ENCODE results near the gene ABCA7. TPM values are rescaled to one million over a fixed set of nuclear protein-coding genes. Genes with fewer than 3 reads are reported as not detected.

Gene ABCA7
- total and polyA plus RNA-seq, 2 of the 13 experiments (the other 11 are each of a cell fraction or from before 2014, with no cell fraction given), result 4.4 to 32.4 TPM

DNA sequence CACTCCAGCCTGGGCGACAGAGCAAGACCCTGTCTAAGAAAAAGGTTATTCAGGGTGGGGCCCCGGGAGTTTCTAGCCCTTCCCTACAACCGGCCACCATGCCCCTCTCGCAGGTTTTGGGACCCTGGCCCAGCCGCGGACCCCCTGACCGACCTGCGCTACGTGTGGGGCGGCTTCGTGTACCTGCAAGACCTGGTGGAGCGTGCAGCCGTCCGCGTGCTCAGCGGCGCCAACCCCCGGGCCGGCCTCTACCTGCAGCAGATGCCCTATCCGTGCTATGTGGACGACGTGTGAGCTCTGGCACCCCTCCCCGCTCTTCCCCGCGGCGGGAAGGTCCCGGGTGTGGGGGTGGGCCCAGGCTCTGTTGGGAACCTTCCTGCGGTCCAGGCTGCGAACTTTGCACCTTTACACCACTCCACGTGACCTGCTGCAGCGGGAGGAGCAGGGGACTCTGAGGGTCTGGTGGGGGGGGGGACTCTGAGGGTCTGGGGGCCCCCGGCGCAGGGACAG is 6.3 kb downstream of the ABCA7 start (continued):
- TF ChIP-seq GABPA (IDR thresholded peaks at IDR 0.05; ENCODE audit: low read depth, low read length) (no peak), GABPA (CRISPR knock-in tag; IDR thresholded peaks at IDR 0.05; ENCODE audit: low read depth) (no peak), MED8 (CRISPR knock-in tag; IDR thresholded peaks at IDR 0.05; ENCODE audit: insufficient replicate concordance) (no peak), ZNF580 (CRISPR knock-in tag; IDR thresholded peaks at IDR 0.05; ENCODE audit: borderline replicate concordance, low read depth) (peak; percentile 45; the same call in 1 of the 2 replicates), NCOA2 (CRISPR knock-in tag; IDR thresholded peaks at IDR 0.05) (no peak), TBP (CRISPR knock-in tag; IDR thresholded peaks at IDR 0.05) (no peak), ZNF773 (CRISPR knock-in tag; IDR thresholded peaks at IDR 0.05; ENCODE audit: borderline replicate concordance) (no peak), HMGXB4 (CRISPR knock-in tag; IDR thresholded peaks at IDR 0.05; ENCODE audit: borderline replicate concordance in 1 of 2, low read depth in 1 of 2) (peak in 1 of 2 experiments; percentile 40; a peak in 1 of 4 replicates), KDM5A (IDR thresholded peaks at IDR 0.05; ENCODE audit: borderline replicate concordance, low read length) (no peak), GZF1 (CRISPR knock-in tag; IDR thresholded peaks at IDR 0.05) (no peak), SMAD9 (CRISPR knock-in tag; IDR thresholded peaks at IDR 0.05) (0 out of 2 replicates have a peak, but pooled peaks have one; percentile 83), THAP11 (CRISPR knock-in tag; IDR thresholded peaks at IDR 0.05) (no peak), TEAD3 (CRISPR knock-in tag; optimal IDR thresholded peaks at IDR 0.05; ENCODE audit: borderline replicate concordance) (peak; percentile 39), HIVEP1 (CRISPR knock-in tag; IDR thresholded peaks at IDR 0.05) (0 out of 2 replicates have a peak, but pooled peaks have one; percentile 22), SP2 (CRISPR knock-in tag; IDR thresholded peaks at IDR 0.05) (0 out of 2 replicates have a peak, but pooled peaks have one; percentile 37), ADNP (CRISPR knock-in tag; IDR thresholded peaks at IDR 0.05) (no peak), MLLT10 (CRISPR knock-in tag; IDR thresholded peaks at IDR 0.05) (no peak), MEIS2 (CRISPR knock-in tag; IDR thresholded peaks at IDR 0.05) (peak; percentile 63; the same call in 1 of the 2 replicates), XBP1 (CRISPR knock-in tag; IDR thresholded peaks at IDR 0.05) (no peak), KLF6 (CRISPR knock-in tag; IDR thresholded peaks at IDR 0.05) (0 out of 2 replicates have a peak, but pooled peaks have one; percentile 43), MYNN (CRISPR knock-in tag; IDR thresholded peaks at IDR 0.05; ENCODE audit: low read depth) (no peak), EEA1 (CRISPR knock-in tag; IDR thresholded peaks at IDR 0.05; ENCODE audit: borderline replicate concordance) (peak; percentile 51; the same call in 1 of the 2 replicates), ZNF101 (CRISPR knock-in tag; IDR thresholded peaks at IDR 0.05; ENCODE audit: borderline replicate concordance, low read depth) (no peak), TARDBP (CRISPR knock-in tag; IDR thresholded peaks at IDR 0.05) (peak; percentile 24; the same call in 1 of the 2 replicates), CCDC6 (CRISPR knock-in tag; IDR thresholded peaks at IDR 0.05) (no peak)
- TF ChIP-seq, protein P1, sequence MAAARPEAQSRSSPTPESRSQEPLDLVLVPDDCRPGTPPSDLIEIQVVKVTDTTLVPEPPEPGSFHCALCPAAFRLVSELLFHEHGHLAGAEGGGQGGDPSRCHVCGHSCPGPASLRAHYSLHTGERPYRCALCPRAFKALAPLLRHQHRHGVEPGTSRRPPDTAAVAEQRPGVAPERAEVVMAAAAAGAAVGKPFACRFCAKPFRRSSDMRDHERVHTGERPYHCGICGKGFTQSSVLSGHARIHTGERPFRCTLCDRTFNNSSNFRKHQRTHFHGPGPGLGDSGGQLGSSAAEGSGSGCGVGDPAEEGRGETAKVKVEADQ (CRISPR knock-in tag; IDR thresholded peaks at IDR 0.05; ENCODE audit: borderline replicate concordance), result peak; percentile 76; the same call in 1 of the 2 replicates
- TF ChIP-seq, protein P2, sequence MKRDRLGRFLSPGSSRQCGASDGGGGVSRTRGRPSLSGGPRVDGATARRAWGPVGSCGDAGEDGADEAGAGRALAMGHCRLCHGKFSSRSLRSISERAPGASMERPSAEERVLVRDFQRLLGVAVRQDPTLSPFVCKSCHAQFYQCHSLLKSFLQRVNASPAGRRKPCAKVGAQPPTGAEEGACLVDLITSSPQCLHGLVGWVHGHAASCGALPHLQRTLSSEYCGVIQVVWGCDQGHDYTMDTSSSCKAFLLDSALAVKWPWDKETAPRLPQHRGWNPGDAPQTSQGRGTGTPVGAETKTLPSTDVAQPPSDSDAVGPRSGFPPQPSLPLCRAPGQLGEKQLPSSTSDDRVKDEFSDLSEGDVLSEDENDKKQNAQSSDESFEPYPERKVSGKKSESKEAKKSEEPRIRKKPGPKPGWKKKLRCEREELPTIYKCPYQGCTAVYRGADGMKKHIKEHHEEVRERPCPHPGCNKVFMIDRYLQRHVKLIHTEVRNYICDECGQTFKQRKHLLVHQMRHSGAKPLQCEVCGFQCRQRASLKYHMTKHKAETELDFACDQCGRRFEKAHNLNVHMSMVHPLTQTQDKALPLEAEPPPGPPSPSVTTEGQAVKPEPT (CRISPR knock-in tag; IDR thresholded peaks at IDR 0.05; ENCODE audit: low read depth), result no peak

Data from HepG2 (cell line).